GM19463 (cell line): ENCODE data around the gene ZNF284.
"Not testable (repeated sequence)": the region's sequence is repeated elsewhere in the genome, so short reads cannot be mapped to it uniquely, and the experiment has no call there.

Source experiments
- ATAC-seq: cut with Tn5 transposase; IDR thresholded peaks from one replicate; pipeline ENCODE4 v1.9.1; 2021; ENCODE audit warnings: mild to moderate bottlenecking, moderate library complexity; ENCODE audit not compliant: unreplicated experiment

ZNF284 gene

GRCh38 chr19:44109458-44109857 is 37.5 kb downstream of the ZNF284 start:
- no peak for ATAC-seq

GRCh38 chr19:44111910-44112463 is 40.0 kb downstream of the ZNF284 start:
- ATAC-seq: no peak

GRCh38 chr19:44112802-44113137 is 40.8 kb downstream of the ZNF284 start:
- ATAC-seq: no peak

GRCh38 chr19:44113138-44113783 is 41.3 kb downstream of the ZNF284 start, which contains the start of gene ZNF225:
Gene ZNF225 (plus strand): TSS chr19:44113399. CDS start chr19:44115828, 2,429 bp downstream.
- ATAC-seq: peak; percentile 94

- ATAC-seq: no peak
Observed at GRCh38 chr19:44113784-44114390, 41.9 kb downstream of the ZNF284 start.

- not testable (repeated sequence) for ATAC-seq
Observed at GRCh38 chr19:44121162-44121561, 49.2 kb downstream of the ZNF284 start.

- no peak for ATAC-seq
Observed at GRCh38 chr19:44131955-44132354, 60.0 kb downstream of the ZNF284 start.
